Panc1 (cell line): ENCODE data around the gene HAGHL.

Source experiments
- POLR2AphosphoS5 ChIP-seq: IDR thresholded peaks from 2 replicates; pipeline ENCODE4 v1.6.1; 2012; ENCODE audit warnings: mild to moderate bottlenecking, low read depth, low read length, moderate library complexity
- TCF7L2 ChIP-seq: IDR thresholded peaks from 2 replicates; pipeline ENCODE4 v1.6.1; 2011; ENCODE audit warnings: mild to moderate bottlenecking, low read depth, low read length, inconsistent platforms
- TF ChIP-seq, protein P1 (sequence below): fragments of 450-650 bp; IDR thresholded peaks from 2 replicates; pipeline ENCODE4 v1.5.1; 2017; ENCODE audit warnings: mild to moderate bottlenecking

DNA sequence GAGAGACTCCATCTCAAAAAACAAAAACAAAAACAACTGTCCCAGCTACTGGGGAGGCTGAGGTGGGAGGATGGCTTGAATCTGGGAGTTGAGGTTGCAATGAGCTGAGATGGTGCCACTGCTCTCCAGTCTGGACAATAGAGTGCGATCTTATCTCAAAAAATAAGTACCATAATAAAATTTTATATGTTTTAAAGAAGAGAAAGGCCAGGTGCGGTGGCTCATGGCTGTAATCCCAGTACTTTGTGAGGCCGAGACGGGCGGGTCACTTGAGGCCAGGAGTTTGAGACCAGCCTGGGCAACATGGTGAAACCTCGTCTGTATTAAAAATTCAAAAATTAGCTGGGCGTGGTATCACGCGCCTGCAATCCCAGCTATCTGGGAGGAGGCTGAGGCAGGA is 49.9 kb downstream of the HAGHL start:
- TF ChIP-seq, protein P1, sequence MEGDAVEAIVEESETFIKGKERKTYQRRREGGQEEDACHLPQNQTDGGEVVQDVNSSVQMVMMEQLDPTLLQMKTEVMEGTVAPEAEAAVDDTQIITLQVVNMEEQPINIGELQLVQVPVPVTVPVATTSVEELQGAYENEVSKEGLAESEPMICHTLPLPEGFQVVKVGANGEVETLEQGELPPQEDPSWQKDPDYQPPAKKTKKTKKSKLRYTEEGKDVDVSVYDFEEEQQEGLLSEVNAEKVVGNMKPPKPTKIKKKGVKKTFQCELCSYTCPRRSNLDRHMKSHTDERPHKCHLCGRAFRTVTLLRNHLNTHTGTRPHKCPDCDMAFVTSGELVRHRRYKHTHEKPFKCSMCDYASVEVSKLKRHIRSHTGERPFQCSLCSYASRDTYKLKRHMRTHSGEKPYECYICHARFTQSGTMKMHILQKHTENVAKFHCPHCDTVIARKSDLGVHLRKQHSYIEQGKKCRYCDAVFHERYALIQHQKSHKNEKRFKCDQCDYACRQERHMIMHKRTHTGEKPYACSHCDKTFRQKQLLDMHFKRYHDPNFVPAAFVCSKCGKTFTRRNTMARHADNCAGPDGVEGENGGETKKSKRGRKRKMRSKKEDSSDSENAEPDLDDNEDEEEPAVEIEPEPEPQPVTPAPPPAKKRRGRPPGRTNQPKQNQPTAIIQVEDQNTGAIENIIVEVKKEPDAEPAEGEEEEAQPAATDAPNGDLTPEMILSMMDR = no peak
- TF ChIP-seq TCF7L2 (no peak), POLR2AphosphoS5 (no peak)
